Measurements from ENCODE around the gene BPIFB1. TPM values are rescaled to one million over a fixed set of nuclear protein-coding genes. Genes with fewer than 3 reads are reported as not detected.

Gene BPIFB1
- total RNA-seq, 1 donor from 2014 or later = not detected

DNA sequence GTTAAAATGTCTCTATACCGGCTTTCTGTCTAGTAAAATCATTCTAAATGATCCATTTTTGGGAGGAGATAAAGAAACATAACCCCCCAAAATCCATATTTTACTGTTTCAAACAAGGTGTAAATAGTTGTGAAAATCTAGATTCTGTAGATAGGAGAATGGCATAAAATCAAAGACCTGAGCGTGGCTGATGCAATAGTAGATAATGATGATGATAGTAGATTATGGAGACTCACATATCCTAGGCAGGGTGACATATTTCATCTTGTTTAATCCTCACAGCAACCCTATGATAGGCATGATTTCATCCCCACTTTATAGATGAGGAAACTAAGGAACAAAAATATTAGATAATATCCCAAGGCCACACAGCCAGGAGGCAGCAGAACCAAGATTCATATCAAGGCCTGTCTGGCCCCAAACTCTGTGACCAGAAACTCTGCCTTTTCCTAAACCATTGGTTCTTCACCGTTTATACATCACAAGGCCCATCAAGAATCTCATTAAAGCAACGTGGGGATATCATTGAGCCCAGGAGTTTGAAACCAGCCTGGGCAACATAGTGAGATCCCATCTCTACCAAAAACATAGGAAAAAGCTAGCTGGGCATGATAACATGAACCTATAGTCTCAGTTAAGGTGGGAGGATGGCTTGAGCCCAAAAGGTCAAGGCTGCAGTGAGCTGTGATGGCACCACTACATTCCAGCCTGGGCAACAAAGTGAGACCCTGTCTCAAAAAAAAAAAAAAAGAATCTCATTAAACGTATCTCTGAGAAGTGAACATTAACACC is 55.6 kb downstream of the BPIFB1 start:
- Histone ChIP-seq H3K79me2 (ENCODE audit: low read depth) (no peaks in the 10 kb centered on the region), H3K36me3 (no peaks in the 10 kb centered on the region), H3K4me2 (no peak overlapping the region), H4K20me1 (ENCODE audit: low read depth) (no peaks in the 10 kb centered on the region), H2AFZ (replicated peaks) (no peak overlapping the region), H3K4me3 (no peak overlapping the region), H3K9me3 (ENCODE audit: low read depth) (no peaks in the 10 kb centered on the region), H3K27ac (no peak overlapping the region), H3K9ac (no peak overlapping the region), H3K27me3 (no peaks in the 10 kb centered on the region), H3K4me1 (no peaks in the 10 kb centered on the region), H3F3A (ENCODE audit: low read depth) (no peaks in the 10 kb centered on the region)
- H3K36me3 Mint-ChIP-seq = no peaks in the 10 kb centered on the region
- no peaks in the 10 kb centered on the region for H3K9me3 Mint-ChIP-seq
- DNase-seq (ENCODE audit: low spot score) = no peak
- peaks cover 10% of the 10 kb centered on the region for H3K27me3 Mint-ChIP-seq (ENCODE audit: insufficient read depth, low read depth)
- no peak overlapping the region for H3K4me3 Mint-ChIP-seq
- H3K27ac Mint-ChIP-seq = no peak overlapping the region
- no peaks in the 10 kb centered on the region for H3K4me1 Mint-ChIP-seq
- TF ChIP-seq, protein P1, sequence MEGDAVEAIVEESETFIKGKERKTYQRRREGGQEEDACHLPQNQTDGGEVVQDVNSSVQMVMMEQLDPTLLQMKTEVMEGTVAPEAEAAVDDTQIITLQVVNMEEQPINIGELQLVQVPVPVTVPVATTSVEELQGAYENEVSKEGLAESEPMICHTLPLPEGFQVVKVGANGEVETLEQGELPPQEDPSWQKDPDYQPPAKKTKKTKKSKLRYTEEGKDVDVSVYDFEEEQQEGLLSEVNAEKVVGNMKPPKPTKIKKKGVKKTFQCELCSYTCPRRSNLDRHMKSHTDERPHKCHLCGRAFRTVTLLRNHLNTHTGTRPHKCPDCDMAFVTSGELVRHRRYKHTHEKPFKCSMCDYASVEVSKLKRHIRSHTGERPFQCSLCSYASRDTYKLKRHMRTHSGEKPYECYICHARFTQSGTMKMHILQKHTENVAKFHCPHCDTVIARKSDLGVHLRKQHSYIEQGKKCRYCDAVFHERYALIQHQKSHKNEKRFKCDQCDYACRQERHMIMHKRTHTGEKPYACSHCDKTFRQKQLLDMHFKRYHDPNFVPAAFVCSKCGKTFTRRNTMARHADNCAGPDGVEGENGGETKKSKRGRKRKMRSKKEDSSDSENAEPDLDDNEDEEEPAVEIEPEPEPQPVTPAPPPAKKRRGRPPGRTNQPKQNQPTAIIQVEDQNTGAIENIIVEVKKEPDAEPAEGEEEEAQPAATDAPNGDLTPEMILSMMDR (IDR thresholded peaks at IDR 0.05) = no peak
- TF ChIP-seq EZH2phosphoT487 (IDR thresholded peaks at IDR 0.05) (no peak), EZH2 (IDR thresholded peaks at IDR 0.05) (no peak)

DNA sequence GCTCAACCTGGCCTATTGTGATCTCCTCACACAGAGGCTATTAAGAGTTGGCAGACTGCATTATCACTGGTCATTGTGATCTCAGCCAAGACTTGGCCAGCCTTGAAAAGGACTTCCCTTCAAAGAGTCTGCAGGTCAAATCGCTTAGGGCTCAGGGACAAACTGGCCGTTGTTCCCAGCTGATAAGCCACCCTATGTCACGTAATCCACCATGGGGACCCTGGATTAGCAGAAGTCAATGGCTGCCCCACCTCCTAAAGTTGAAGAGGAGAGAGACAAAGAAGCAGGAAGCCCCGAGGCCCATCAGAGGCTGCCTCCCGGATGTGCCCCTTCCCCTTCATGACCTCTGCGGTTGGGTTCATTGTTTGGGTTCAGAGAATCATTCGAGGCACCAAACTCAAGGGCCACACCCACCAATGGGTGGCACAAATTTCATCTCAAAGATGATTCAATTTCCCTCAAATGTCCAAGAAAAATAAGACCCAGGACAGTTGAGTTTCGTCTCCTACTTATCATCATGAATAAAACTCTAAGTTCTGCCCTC is 56.6 kb downstream of the BPIFB1 start:
- Histone ChIP-seq H3K36me3 (no peaks in the 10 kb centered on the region), H3K27ac (no peak overlapping the region), H3K4me3 (no peak overlapping the region), H3K9me3 (ENCODE audit: low read depth) (no peaks in the 10 kb centered on the region), H3K4me1 (no peaks in the 10 kb centered on the region), H3F3A (ENCODE audit: low read depth) (no peaks in the 10 kb centered on the region), H3K79me2 (ENCODE audit: low read depth) (no peaks in the 10 kb centered on the region), H3K4me2 (no peak overlapping the region), H3K9ac (no peak overlapping the region), H2AFZ (replicated peaks) (no peak overlapping the region), H4K20me1 (ENCODE audit: low read depth) (no peaks in the 10 kb centered on the region), H3K27me3 (no peaks in the 10 kb centered on the region)
- H3K36me3 Mint-ChIP-seq = no peaks in the 10 kb centered on the region
- H3K9me3 Mint-ChIP-seq = no peaks in the 10 kb centered on the region
- peak; percentile 29 for DNase-seq (ENCODE audit: low spot score)
- H3K4me1 Mint-ChIP-seq = no peaks in the 10 kb centered on the region
- TF ChIP-seq EZH2phosphoT487 (IDR thresholded peaks at IDR 0.05) = no peak
- no peak for TF ChIP-seq EZH2 (IDR thresholded peaks at IDR 0.05)
- TF ChIP-seq, protein P1 (IDR thresholded peaks at IDR 0.05) = no peak
- H3K27ac Mint-ChIP-seq = no peak overlapping the region
- no peak overlapping the region for H3K4me3 Mint-ChIP-seq
- peaks cover 10% of the 10 kb centered on the region for H3K27me3 Mint-ChIP-seq (ENCODE audit: insufficient read depth, low read depth)

DNA sequence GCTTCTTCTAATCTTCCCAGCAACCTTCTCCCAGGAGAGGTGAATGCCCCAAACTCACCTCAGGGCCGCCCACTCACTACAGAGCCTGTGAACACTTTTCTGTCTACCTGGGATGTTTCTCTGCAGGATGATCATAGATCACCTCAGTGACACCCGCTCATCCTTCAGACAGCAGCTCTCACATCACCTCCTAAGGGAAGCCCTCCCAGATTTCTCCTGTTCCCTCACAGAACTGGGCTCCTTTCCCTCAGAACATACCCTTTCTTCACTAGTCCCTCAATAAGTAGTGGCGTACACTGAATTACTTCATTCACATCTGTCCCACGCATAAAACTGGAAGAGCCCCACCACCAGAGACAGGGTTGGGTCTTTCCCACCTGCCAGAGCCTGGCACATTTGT is 60.5 kb downstream of the BPIFB1 start:
- peaks cover 8% of the 10 kb centered on the region for H3K27me3 Mint-ChIP-seq (ENCODE audit: insufficient read depth, low read depth)
- Histone ChIP-seq H3K4me3 (no peak overlapping the region), H3K4me2 (no peak overlapping the region), H3K9ac (no peak overlapping the region), H2AFZ (replicated peaks) (no peak overlapping the region), H3K27ac (no peak overlapping the region), H3F3A (ENCODE audit: low read depth) (no peaks in the 10 kb centered on the region), H4K20me1 (ENCODE audit: low read depth) (no peaks in the 10 kb centered on the region), H3K4me1 (no peaks in the 10 kb centered on the region), H3K9me3 (ENCODE audit: low read depth) (no peaks in the 10 kb centered on the region), H3K79me2 (ENCODE audit: low read depth) (no peaks in the 10 kb centered on the region), H3K36me3 (no peaks in the 10 kb centered on the region), H3K27me3 (no peaks in the 10 kb centered on the region)
- DNase-seq (ENCODE audit: low spot score) = no peak
- H3K4me1 Mint-ChIP-seq = no peaks in the 10 kb centered on the region
- no peak overlapping the region for H3K27ac Mint-ChIP-seq
- TF ChIP-seq, protein P1 (IDR thresholded peaks at IDR 0.05) = no peak
- TF ChIP-seq EZH2phosphoT487 (IDR thresholded peaks at IDR 0.05) (no peak), EZH2 (IDR thresholded peaks at IDR 0.05) (no peak)
- H3K9me3 Mint-ChIP-seq = no peaks in the 10 kb centered on the region
- no peak overlapping the region for H3K4me3 Mint-ChIP-seq
- H3K36me3 Mint-ChIP-seq = no peaks in the 10 kb centered on the region

All from neural progenitor cell (in vitro differentiated cells).